Smooth muscle cell (in vitro differentiated cells): ENCODE results near the gene CEACAM16. TPM values are rescaled to one million over a fixed set of nuclear protein-coding genes. Genes with fewer than 3 reads are reported as not detected.

Experiments used
- DNase-seq: peaks from one replicate; lab custom pipeline; 2025; ENCODE audit not compliant: unreplicated experiment; lab: John Stamatoyannopoulos, UW
- H2AFZ ChIP-seq: fragments of 200-600 bp; sonication (generic); 2 replicates; pipeline ENCODE4 v1.6.0; 2016; ENCODE audit warnings: antibody characterized with exemption, low read depth, mild to moderate bottlenecking
- H3F3A ChIP-seq: fragments of 200-600 bp; sonication (generic); 2 replicates; pipeline ENCODE4 v1.6.0; 2017; ENCODE audit warnings: antibody characterized with exemption, low read depth
- H3K27ac ChIP-seq: fragments of 200-600 bp; sonication (generic); 2 replicates; pipeline ENCODE4 v1.5.1; 2016; ENCODE audit warnings: low read depth, mild to moderate bottlenecking
- H3K27me3 ChIP-seq: fragments of 200-600 bp; sonication (generic); 2 replicates; pipeline ENCODE4 v1.6.1; 2016; ENCODE audit warnings: low read depth, mild to moderate bottlenecking
- H3K36me3 ChIP-seq: fragments of 200-600 bp; sonication (generic); 2 replicates; pipeline ENCODE4 v1.5.1; 2016; ENCODE audit warnings: low read depth
- H3K4me1 ChIP-seq: fragments of 200-600 bp; sonication (generic); 2 replicates; pipeline ENCODE4 v1.5.1; 2016; ENCODE audit warnings: low read depth
- H3K4me2 ChIP-seq: fragments of 200-600 bp; sonication (generic); 2 replicates; pipeline ENCODE4 v1.6.0; 2016; ENCODE audit warnings: mild to moderate bottlenecking
- H3K4me3 ChIP-seq: fragments of 200-600 bp; sonication (generic); 2 replicates; pipeline ENCODE4 v1.5.1; 2016; ENCODE audit warnings: mild to moderate bottlenecking
- H3K79me2 ChIP-seq: fragments of 200-600 bp; sonication (generic); 2 replicates; pipeline ENCODE4 v1.6.0; 2016; ENCODE audit warnings: low read depth, mild to moderate bottlenecking
- H3K9ac ChIP-seq: fragments of 200-600 bp; sonication (generic); 2 replicates; pipeline ENCODE4 v1.6.0; 2016; ENCODE audit warnings: low read depth
- H3K9me3 ChIP-seq: fragments of 200-600 bp; sonication (generic); replicated peaks from 2 replicates; pipeline ENCODE4 v1.5.1; 2016; ENCODE audit warnings: low read depth
- H4K20me1 ChIP-seq: fragments of 200-600 bp; sonication (generic); 2 replicates; pipeline ENCODE4 v1.6.0; 2016; ENCODE audit warnings: low read depth
- CTCF ChIP-seq: fragments of 200-600 bp; sonication (generic); IDR thresholded peaks from 2 replicates; pipeline ENCODE4 v1.5.1; 2017; ENCODE audit warnings: borderline replicate concordance, mild to moderate bottlenecking, antibody characterized with exemption; ENCODE audit not compliant: insufficient read depth, poor library complexity, severe bottlenecking
- WGBS: methylation state at CpG from one replicate; pipeline ENCODE4 v1.1.7; 2016; ENCODE audit warnings: low lambda C conversion rate; 5-methylcytosine and 5-hydroxymethylcytosine counted together
- polyA plus RNA-seq: library from polyadenylated mRNA; unstranded; fragments of >200 nt; fragmentation: Nextera tagmentation; extraction: Ambion mirVana; gene quantifications from 2 replicates; pipeline ENCODE4 v1.2.1, GENCODE V29; 2016
- total RNA-seq: library from RNA; depleted of rRNA; stranded (reverse); fragments of >200 nt; gene quantifications from 2 replicates; pipeline ENCODE4 v1.2.3, GENCODE V29; 2014

The CEACAM16 gene
- total and polyA plus RNA-seq, 2 experiments from 2014 or later = not detected

- H3K9me3 ChIP-seq = no peaks in the 10 kb centered on the region
- H3K27ac ChIP-seq = no peak overlapping the region
- DNase-seq = no peak
Measured at GRCh38 chr19:44660081-44660480, 38.9 kb upstream of the CEACAM16 start.

GRCh38 chr19:44661205-44661604 lies 37.7 kb upstream of the CEACAM16 start:
- H3K4me3 ChIP-seq = no peak overlapping the region
- no peak for TF ChIP-seq CTCF
- no peak overlapping the region for H3K4me2 ChIP-seq
- no peaks in the 10 kb centered on the region for H3F3A ChIP-seq
- no peak overlapping the region for H3K9ac ChIP-seq
- no peaks in the 10 kb centered on the region for H3K36me3 ChIP-seq
- H3K27ac ChIP-seq = no peak overlapping the region
- no peaks in the 10 kb centered on the region for H3K4me1 ChIP-seq
- H3K9me3 ChIP-seq = no peaks in the 10 kb centered on the region
- 94% methylated on average over 11 of the region's 11 CpGs for WGBS
- no peaks in the 10 kb centered on the region for H3K79me2 ChIP-seq
- no peaks in the 10 kb centered on the region for H4K20me1 ChIP-seq
- no peaks in the 10 kb centered on the region for H3K27me3 ChIP-seq
- DNase-seq = no peak
- H2AFZ ChIP-seq = no peak overlapping the region

More at GRCh38 chr19:44660081-44660480, 38.9 kb upstream of the CEACAM16 start:
- Histone ChIP-seq H3K36me3 (peaks cover 3% of the 10 kb centered on the region), H4K20me1 (no peaks in the 10 kb centered on the region), H2AFZ (no peak overlapping the region), H3K27me3 (no peaks in the 10 kb centered on the region), H3K4me2 (no peak overlapping the region), H3K9ac (no peak overlapping the region), H3K79me2 (no peaks in the 10 kb centered on the region), H3K4me1 (no peaks in the 10 kb centered on the region), H3F3A (no peaks in the 10 kb centered on the region), H3K4me3 (no peak overlapping the region)
- TF ChIP-seq CTCF = no peak
- WGBS = 93% methylated on average over 4 of the region's 4 CpGs

GRCh38 chr19:44661904-44662303 lies 37.0 kb upstream of the CEACAM16 start:
- H3K4me2 ChIP-seq = no peak overlapping the region
- H3K27ac ChIP-seq = no peak overlapping the region
- no peak for DNase-seq
- no peaks in the 10 kb centered on the region for H3K36me3 ChIP-seq
- no peak for TF ChIP-seq CTCF
- WGBS = 83% methylated on average over 7 of the region's 7 CpGs
- no peaks in the 10 kb centered on the region for H3K4me1 ChIP-seq
- no peaks in the 10 kb centered on the region for H3F3A ChIP-seq
- H3K27me3 ChIP-seq = no peaks in the 10 kb centered on the region
- H3K9ac ChIP-seq = no peak overlapping the region
- no peaks in the 10 kb centered on the region for H3K79me2 ChIP-seq
- H3K4me3 ChIP-seq = no peak overlapping the region
- H3K9me3 ChIP-seq = no peaks in the 10 kb centered on the region
- no peaks in the 10 kb centered on the region for H4K20me1 ChIP-seq
- no peak overlapping the region for H2AFZ ChIP-seq

- H3K27ac ChIP-seq = no peak overlapping the region
- H3K4me3 ChIP-seq = no peak overlapping the region
- no peak overlapping the region for H3K9ac ChIP-seq
- H2AFZ ChIP-seq = no peak overlapping the region
- H3K36me3 ChIP-seq = no peaks in the 10 kb centered on the region
- no peak overlapping the region for H3K4me2 ChIP-seq
- no peaks in the 10 kb centered on the region for H3F3A ChIP-seq
- no peaks in the 10 kb centered on the region for H4K20me1 ChIP-seq
- no peaks in the 10 kb centered on the region for H3K4me1 ChIP-seq
- no peaks in the 10 kb centered on the region for H3K9me3 ChIP-seq
- 83% methylated on average over 7 of the region's 7 CpGs for WGBS
- no peak for TF ChIP-seq CTCF
- DNase-seq = no peak
- H3K79me2 ChIP-seq = no peaks in the 10 kb centered on the region
- H3K27me3 ChIP-seq = no peaks in the 10 kb centered on the region
Measured at GRCh38 chr19:44662691-44663385, 36.1 kb upstream of the CEACAM16 start.
